HFFc6 (cell line): ENCODE measurements around the gene ZNF106. TPM values are rescaled to one million over a fixed set of nuclear protein-coding genes. Genes with fewer than 3 reads are reported as not detected.

Experiments used
- DNase-seq: peaks from one replicate; pipeline ENCODE4 v3.0.0-alpha.2; 2018
- H3K27ac Mint-ChIP-seq: 2 replicates; pipeline ENCODE4 v1.8.0; 2020; ENCODE audit warnings: mild to moderate bottlenecking, mixed read lengths
- H3K27me3 Mint-ChIP-seq: 2 replicates; pipeline ENCODE4 v1.8.0; 2021; ENCODE audit warnings: mild to moderate bottlenecking, moderate library complexity, mixed read lengths; ENCODE audit not compliant: insufficient read depth
- H3K36me3 Mint-ChIP-seq: 2 replicates; pipeline ENCODE4 v1.8.0; 2021; ENCODE audit warnings: low read depth, mixed read lengths
- H3K4me1 Mint-ChIP-seq: 2 replicates; pipeline ENCODE4 v1.8.0; 2020; ENCODE audit warnings: low read depth, mixed read lengths
- H3K4me3 Mint-ChIP-seq: 2 replicates; pipeline ENCODE4 v1.8.0; 2020; ENCODE audit warnings: mild to moderate bottlenecking, moderate library complexity, mixed read lengths
- H3K9me3 Mint-ChIP-seq: 2 replicates; pipeline ENCODE4 v1.8.0; 2020; ENCODE audit warnings: mild to moderate bottlenecking, mixed read lengths
- total RNA-seq, 6 experiments: library from RNA; stranded (reverse); fragmentation: NEBNext Ultra II Directional; extraction: Animal tissue kit (Norgen Biotek cat#: 25700); gene quantifications; 2 replicates in 1 of 6; 3 replicates in 5 of 6; pipeline ENCODE4 v1.2.3, GENCODE V29; 2021
- TF ChIP-seq, protein P1 (sequence below): fragments of 200-600 bp; sonication (generic); IDR thresholded peaks from 2 replicates; pipeline ENCODE4 v1.5.0; 2021; ENCODE audit warnings: antibody characterized with exemption, mild to moderate bottlenecking

Gene ZNF106
- total RNA-seq, 6 experiments from 2014 or later = 51.5 to 58.9 (median 56.1) TPM

DNA sequence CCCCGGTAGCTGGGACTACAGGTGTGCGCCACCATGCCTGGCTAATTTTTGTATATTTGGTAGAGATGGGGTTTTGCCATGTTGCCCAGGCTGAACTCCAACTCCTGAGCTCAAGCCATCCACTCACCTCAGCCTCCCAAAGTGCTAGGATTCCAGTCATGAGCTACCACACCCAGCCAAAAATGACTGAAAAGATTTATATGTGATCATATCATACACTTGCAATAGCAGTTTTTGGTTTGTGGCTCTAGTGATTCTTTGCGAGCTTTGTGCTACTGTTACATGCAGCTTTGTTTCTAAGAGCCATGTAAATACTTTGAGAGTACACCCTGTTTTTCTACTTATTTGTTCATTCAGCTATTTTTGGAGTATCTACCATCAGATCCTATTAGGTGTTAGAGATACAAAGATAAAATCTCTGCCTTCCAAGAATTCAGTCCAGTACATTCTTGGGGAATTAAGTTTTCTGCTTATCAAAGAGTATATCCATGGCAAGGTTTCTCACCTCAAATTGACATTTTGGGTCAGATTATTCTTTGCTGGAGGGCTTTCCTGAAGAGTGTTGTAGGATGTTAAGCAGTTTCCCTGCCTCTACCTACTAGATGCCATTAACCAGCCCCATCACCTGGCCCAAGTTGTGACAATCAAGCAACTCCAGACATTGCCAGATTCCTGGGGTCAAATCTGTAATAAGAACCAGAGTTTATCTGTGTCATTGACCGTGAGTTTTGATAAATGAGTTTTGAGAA, 19.5 kb upstream of the ZNF106 start:
- peak overlapping the region; percentile 63 for H3K4me3 Mint-ChIP-seq

DNA sequence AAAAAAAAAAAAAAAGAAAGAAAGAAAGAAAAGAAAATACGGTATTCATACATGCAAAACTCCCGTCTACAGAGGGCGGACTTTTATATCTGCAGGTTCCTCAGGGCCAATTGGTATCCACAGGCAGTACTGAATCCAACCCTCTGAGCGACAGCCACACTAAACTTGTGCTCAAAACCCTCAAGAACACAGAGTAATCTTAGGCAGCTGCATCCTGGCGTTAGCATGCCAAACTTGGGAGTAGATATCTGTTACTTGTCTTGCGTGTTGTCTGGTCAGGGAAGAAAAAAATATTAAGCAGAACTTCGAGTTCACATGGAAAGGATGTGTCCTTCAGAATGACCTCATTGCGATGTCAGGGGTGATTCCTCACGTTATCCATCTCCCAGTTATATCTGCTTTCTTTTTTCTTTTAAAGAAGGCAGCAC, 17.3 kb upstream of the ZNF106 start:
- TF ChIP-seq, protein P1, sequence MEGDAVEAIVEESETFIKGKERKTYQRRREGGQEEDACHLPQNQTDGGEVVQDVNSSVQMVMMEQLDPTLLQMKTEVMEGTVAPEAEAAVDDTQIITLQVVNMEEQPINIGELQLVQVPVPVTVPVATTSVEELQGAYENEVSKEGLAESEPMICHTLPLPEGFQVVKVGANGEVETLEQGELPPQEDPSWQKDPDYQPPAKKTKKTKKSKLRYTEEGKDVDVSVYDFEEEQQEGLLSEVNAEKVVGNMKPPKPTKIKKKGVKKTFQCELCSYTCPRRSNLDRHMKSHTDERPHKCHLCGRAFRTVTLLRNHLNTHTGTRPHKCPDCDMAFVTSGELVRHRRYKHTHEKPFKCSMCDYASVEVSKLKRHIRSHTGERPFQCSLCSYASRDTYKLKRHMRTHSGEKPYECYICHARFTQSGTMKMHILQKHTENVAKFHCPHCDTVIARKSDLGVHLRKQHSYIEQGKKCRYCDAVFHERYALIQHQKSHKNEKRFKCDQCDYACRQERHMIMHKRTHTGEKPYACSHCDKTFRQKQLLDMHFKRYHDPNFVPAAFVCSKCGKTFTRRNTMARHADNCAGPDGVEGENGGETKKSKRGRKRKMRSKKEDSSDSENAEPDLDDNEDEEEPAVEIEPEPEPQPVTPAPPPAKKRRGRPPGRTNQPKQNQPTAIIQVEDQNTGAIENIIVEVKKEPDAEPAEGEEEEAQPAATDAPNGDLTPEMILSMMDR = no peak
- H3K36me3 Mint-ChIP-seq = peaks cover 6% of the 10 kb centered on the region
- peaks cover 41% of the 10 kb centered on the region for H3K4me1 Mint-ChIP-seq
- H3K9me3 Mint-ChIP-seq = no peaks in the 10 kb centered on the region
- peak overlapping the region; percentile 2; the same call in 1 of the 2 replicates for H3K27ac Mint-ChIP-seq
- no peak for DNase-seq
- peaks cover 1% of the 10 kb centered on the region; the same call in 1 of the 2 replicates for H3K27me3 Mint-ChIP-seq
- H3K4me3 Mint-ChIP-seq = no peak overlapping the region

More for the DNA sequence above, 19.5 kb upstream of the ZNF106 start:
- Mint-ChIP-seq H3K27me3 (peaks cover under 1% of the 10 kb centered on the region; the same call in 1 of the 2 replicates), H3K27ac (peak overlapping the region; percentile 87), H3K4me1 (peaks cover 41% of the 10 kb centered on the region), H3K9me3 (no peaks in the 10 kb centered on the region), H3K36me3 (peaks cover 17% of the 10 kb centered on the region)
- DNase-seq = no peak
- TF ChIP-seq, protein P1 = no peak

DNA sequence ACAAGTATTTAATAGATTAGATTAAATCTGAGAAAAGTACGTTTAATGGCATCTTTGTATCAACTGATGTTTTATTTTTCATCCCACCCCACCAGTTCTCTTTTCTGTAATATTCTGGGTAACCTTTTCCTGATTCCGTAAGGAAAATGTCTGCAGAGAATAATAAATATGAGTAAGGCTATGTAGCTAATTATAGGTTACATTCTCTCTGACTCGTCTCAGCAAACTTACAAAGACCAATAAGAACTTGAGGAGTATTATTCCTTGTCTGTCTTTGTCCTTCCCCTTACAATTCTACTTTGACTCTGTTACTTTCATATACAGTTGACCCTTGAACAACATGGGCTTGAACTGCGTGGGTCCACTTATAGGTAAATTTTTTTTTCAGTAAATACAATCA, 16.6 kb upstream of the ZNF106 start:
- H3K4me3 Mint-ChIP-seq = no peak overlapping the region
- DNase-seq = no peak
- TF ChIP-seq, protein P1 = no peak
- H3K27ac Mint-ChIP-seq = no peak overlapping the region
- H3K4me1 Mint-ChIP-seq = peaks cover 41% of the 10 kb centered on the region
- peaks cover 1% of the 10 kb centered on the region; the same call in 1 of the 2 replicates for H3K27me3 Mint-ChIP-seq
- H3K9me3 Mint-ChIP-seq = no peaks in the 10 kb centered on the region
- H3K36me3 Mint-ChIP-seq = peaks cover 4% of the 10 kb centered on the region; the same call in 1 of the 2 replicates

DNA sequence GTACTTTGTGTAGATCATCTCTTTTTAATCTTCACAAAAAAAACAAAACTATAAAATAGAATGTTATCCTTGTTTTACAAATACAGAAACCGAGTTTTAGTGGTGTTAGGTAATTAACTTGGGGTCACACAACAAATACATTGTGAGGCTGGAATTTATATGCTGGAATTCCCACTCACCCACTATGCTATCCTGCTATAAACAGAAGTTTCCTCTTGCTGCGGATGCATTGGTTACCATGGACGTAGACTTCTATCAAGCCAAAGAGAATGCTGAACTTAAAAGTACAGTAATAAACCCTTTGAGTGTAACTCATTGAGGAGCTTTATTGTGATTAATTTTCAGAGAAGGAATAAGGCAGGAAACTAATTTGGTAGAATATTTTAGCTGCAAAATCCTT, 13.7 kb upstream of the ZNF106 start:
- Mint-ChIP-seq H3K4me3 (no peak overlapping the region), H3K9me3 (no peaks in the 10 kb centered on the region), H3K27me3 (peaks cover 1% of the 10 kb centered on the region; the same call in 1 of the 2 replicates), H3K27ac (no peak overlapping the region), H3K36me3 (peaks cover 4% of the 10 kb centered on the region; the same call in 1 of the 2 replicates), H3K4me1 (peaks cover 39% of the 10 kb centered on the region)
- TF ChIP-seq, protein P1 = no peak
- no peak for DNase-seq

DNA sequence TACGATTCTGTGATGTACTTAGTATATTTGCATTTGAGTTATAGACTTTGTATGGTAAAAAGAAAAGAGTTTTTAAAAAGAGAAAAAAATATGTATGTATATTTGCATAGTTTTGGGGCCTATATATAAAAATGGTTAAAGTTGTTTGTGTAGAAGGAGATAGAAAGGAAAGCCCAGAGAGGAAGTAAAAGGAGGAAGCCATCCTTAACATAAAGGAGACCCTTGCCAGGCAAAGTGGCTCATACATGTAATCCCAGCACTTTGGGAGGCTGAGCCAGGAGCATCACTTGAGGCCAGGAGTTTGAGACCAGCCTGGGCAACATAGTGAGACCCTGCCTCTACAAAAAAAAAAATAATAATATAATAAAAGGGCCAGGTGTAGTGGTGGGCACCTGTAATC, 12.9 kb upstream of the ZNF106 start:
- no peak for DNase-seq
- no peaks in the 10 kb centered on the region for H3K9me3 Mint-ChIP-seq
- H3K4me1 Mint-ChIP-seq = peaks cover 44% of the 10 kb centered on the region
- H3K4me3 Mint-ChIP-seq = no peak overlapping the region
- peaks cover 2% of the 10 kb centered on the region; the same call in 1 of the 2 replicates for H3K36me3 Mint-ChIP-seq
- no peak overlapping the region for H3K27ac Mint-ChIP-seq
- TF ChIP-seq, protein P1 = no peak
- peaks cover 1% of the 10 kb centered on the region; the same call in 1 of the 2 replicates for H3K27me3 Mint-ChIP-seq
